H1 (cell line): ENCODE results near the gene MDM1. TPM values are rescaled to one million over a fixed set of nuclear protein-coding genes. Genes with fewer than 3 reads are reported as not detected.

Experiments used
- CTCF ChIA-PET: fragments of 300-600 bp; sonication (Branson Sonifier 250); formaldehyde crosslinking; loops from one replicate; lab custom pipeline; 2021; ENCODE audit not compliant: partially characterized antibody; lab: Charles Lee
- POLR2A ChIA-PET: fragments of 300-600 bp; sonication (Branson Sonifier 250); formaldehyde crosslinking; loops from one replicate; lab custom pipeline; 2021; ENCODE audit warnings: inconsistent platforms; ENCODE audit not compliant: partially characterized antibody; lab: Charles Lee
- DNase-seq, 2 experiments: peaks; one replicate each; pipeline versions ENCODE4 v3.0.0 to v3.0.0-alpha.2; 2010 to 2022; ENCODE audit warnings: low spot score in 2 of 2, low read depth in 1 of 2, mixed read lengths in 1 of 2
- FAIRE-seq: peaks from 2 replicates; lab custom pipeline; 2011; peaks lifted over from hg19 to GRCh38; lab: Jason Lieb, UNC
- H2AFZ ChIP-seq: 2 replicates; pipeline ENCODE4 v1.8.1; 2012; ENCODE audit warnings: low read length, inconsistent platforms
- H2AK5ac ChIP-seq: 2 replicates; pipeline ENCODE4 v1.6.1; 2013; ENCODE audit warnings: low read depth, low read length
- H2BK120ac ChIP-seq: replicated peaks from 2 replicates; pipeline ENCODE3; 2013; ENCODE audit warnings: low read depth, low read length, inconsistent platforms
- H2BK12ac ChIP-seq: 2 replicates; pipeline ENCODE4 v1.6.1; 2013; ENCODE audit warnings: low read depth, low read length
- H2BK15ac ChIP-seq: 2 replicates; pipeline ENCODE4 v1.6.1; 2013; ENCODE audit warnings: low read length
- H2BK20ac ChIP-seq: 2 replicates; pipeline ENCODE4 v1.6.1; 2013; ENCODE audit warnings: low read length
- H2BK5ac ChIP-seq: 2 replicates; pipeline ENCODE4 v1.6.1; 2013; ENCODE audit warnings: low read depth, low read length
- H3K14ac ChIP-seq: 2 replicates; pipeline ENCODE4 v1.6.1; 2013; ENCODE audit warnings: inconsistent platforms; ENCODE audit not compliant: insufficient read length
- H3K18ac ChIP-seq: 2 replicates; pipeline ENCODE4 v1.6.1; 2013; ENCODE audit warnings: low read length; ENCODE audit errors: extremely low read depth
- H3K23ac ChIP-seq: 2 replicates; pipeline ENCODE4 v1.6.1; 2013; ENCODE audit warnings: inconsistent platforms; ENCODE audit not compliant: insufficient read length
- H3K23me2 ChIP-seq: 2 replicates; pipeline ENCODE4 v1.6.1; 2013; ENCODE audit warnings: low read depth, low read length
- H3K27ac ChIP-seq: 2 replicates; pipeline ENCODE4 v1.6.1; 2011; ENCODE audit warnings: low read depth, low read length, inconsistent platforms
- H3K27me3 ChIP-seq, 4 experiments: replicated peaks in 1 of 4; 1 replicate in 1 of 4; 2 replicates in 3 of 4; pipeline versions ENCODE4 v1.6.1 to v1.8.1; 2011 to 2013; ENCODE audit warnings: low read length in 3 of 4, mild to moderate bottlenecking in 3 of 4, inconsistent platforms in 2 of 4, mixed read lengths in 2 of 4, moderate library complexity in 1 of 4; ENCODE audit not compliant: control insufficient read depth in 3 of 4, insufficient read depth in 3 of 4; ENCODE audit errors: extremely low read depth in 1 of 4
- H3K36me3 ChIP-seq, 4 experiments: 2 replicates each; pipeline versions ENCODE4 v1.6.1 to v1.8.1; 2011 to 2013; ENCODE audit warnings: mild to moderate bottlenecking in 4 of 4, low read length in 3 of 4, moderate library complexity in 2 of 4, control low read depth in 1 of 4, inconsistent platforms in 1 of 4; ENCODE audit not compliant: insufficient read depth in 4 of 4, control insufficient read depth in 2 of 4
- H3K4ac ChIP-seq: replicated peaks from 2 replicates; pipeline ENCODE3; 2013; ENCODE audit warnings: low read length, low read depth, mixed read lengths, inconsistent platforms; ENCODE audit not compliant: insufficient read length
- H3K4me1 ChIP-seq, 4 experiments: replicated peaks in 1 of 4; 1 replicate in 1 of 4; 2 replicates in 3 of 4; pipeline versions ENCODE4 v1.6.1 to v1.8.1; 2011 to 2013; ENCODE audit warnings: low read length in 3 of 4, inconsistent platforms in 2 of 4, mixed read lengths in 1 of 4; ENCODE audit not compliant: insufficient read depth in 4 of 4, control insufficient read depth in 3 of 4
- H3K4me2 ChIP-seq, 2 experiments: 2 replicates each; pipeline versions ENCODE4 v1.6.1 to v1.8.1; 2011 to 2013; ENCODE audit warnings: low read depth in 2 of 2, low read length in 2 of 2, control low read depth in 1 of 2, inconsistent platforms in 1 of 2, mild to moderate bottlenecking in 1 of 2; ENCODE audit not compliant: insufficient read depth in 1 of 2
- H3K4me3 ChIP-seq, 4 experiments: fragments of 200-600, 300-600 bp in 1 of 4; sonication (generic), shearing (Covaris generic), sonication (Bioruptor Twin) in 1 of 4; 2 replicates each; pipeline versions ENCODE4 v1.5.1 to v1.8.1; 2011 to 2016; ENCODE audit warnings: low read length in 4 of 4, low read depth in 3 of 4, control low read depth in 2 of 4, inconsistent platforms in 2 of 4, mild to moderate bottlenecking in 2 of 4, mixed read lengths in 1 of 4, moderate library complexity in 1 of 4; ENCODE audit not compliant: insufficient read depth in 2 of 4; ENCODE audit errors: extremely low read depth in 1 of 4
- H3K56ac ChIP-seq: replicated peaks from 2 replicates; pipeline ENCODE3; 2013; ENCODE audit warnings: low read depth, mild to moderate bottlenecking, mixed read lengths, low read length, inconsistent platforms; ENCODE audit not compliant: insufficient read length
- H3K79me1 ChIP-seq: 2 replicates; pipeline ENCODE4 v1.6.1; 2013; ENCODE audit warnings: low read depth, low read length, control low read depth
- H3K79me2 ChIP-seq, 2 experiments: 2 replicates each; pipeline versions ENCODE4 v1.6.1 to v1.8.1; 2012 to 2013; ENCODE audit warnings: low read length in 2 of 2, mild to moderate bottlenecking in 2 of 2, inconsistent platforms in 1 of 2; ENCODE audit not compliant: insufficient read depth in 2 of 2, control insufficient read depth in 1 of 2
- H3K9ac ChIP-seq, 4 experiments: replicated peaks in 1 of 4; 1 replicate in 1 of 4; 2 replicates in 3 of 4; pipeline versions ENCODE4 v1.6.1 to v1.8.1; 2011 to 2013; ENCODE audit warnings: low read depth in 3 of 4, low read length in 3 of 4, control low read depth in 2 of 4, mild to moderate bottlenecking in 2 of 4, moderate library complexity in 2 of 4, inconsistent platforms in 1 of 4; ENCODE audit errors: extremely low read depth in 1 of 4
- H3K9me3 ChIP-seq, 2 experiments: 2 replicates each; pipeline versions ENCODE4 v1.6.1 to v1.8.1; 2012 to 2013; ENCODE audit warnings: mild to moderate bottlenecking in 2 of 2, moderate library complexity in 2 of 2, control low read depth in 1 of 2, inconsistent platforms in 1 of 2, low read depth in 1 of 2, low read length in 1 of 2, mixed read lengths in 1 of 2; ENCODE audit not compliant: insufficient read depth in 2 of 2
- H4K20me1 ChIP-seq, 2 experiments: replicated peaks in 1 of 2; 2 replicates each; pipeline versions ENCODE3 to v1.8.1; 2011 to 2013; ENCODE audit warnings: inconsistent platforms in 2 of 2, low read length in 2 of 2, mild to moderate bottlenecking in 1 of 2; ENCODE audit not compliant: insufficient read depth in 2 of 2, control insufficient read depth in 1 of 2
- H4K5ac ChIP-seq: 2 replicates; pipeline ENCODE4 v1.6.1; 2013; ENCODE audit warnings: low read length, low read depth, mixed read lengths, inconsistent platforms; ENCODE audit not compliant: insufficient read length
- H4K8ac ChIP-seq: 2 replicates; pipeline ENCODE4 v1.8.0; 2013; ENCODE audit warnings: mild to moderate bottlenecking, moderate library complexity, low read length, inconsistent platforms; ENCODE audit not compliant: insufficient read depth; ENCODE audit errors: extremely low read depth
- H4K91ac ChIP-seq: replicated peaks from 2 replicates; pipeline ENCODE3; 2013; ENCODE audit warnings: low read length, mixed read lengths, inconsistent platforms; ENCODE audit not compliant: insufficient read length
- ATF2 ChIP-seq: IDR thresholded peaks from 2 replicates; pipeline ENCODE4 v1.6.1; 2012; ENCODE audit warnings: low read length, inconsistent platforms
- CBX8 ChIP-seq: fragments of 300-800, 300-1000 bp; sonication (generic); IDR thresholded peaks from 2 replicates; pipeline ENCODE4 v1.7.1; 2016; ENCODE audit warnings: low read depth, low read length, borderline replicate concordance
- JUND ChIP-seq: IDR thresholded peaks from 2 replicates; pipeline ENCODE4 v1.6.1; 2011; ENCODE audit warnings: mild to moderate bottlenecking, improper control_type of control experiment, low read length
- MAX ChIP-seq: IDR thresholded peaks from 2 replicates; pipeline ENCODE4 v1.6.1; 2012; ENCODE audit warnings: inconsistent platforms
- PHF8 ChIP-seq: fragments of 200-600 bp; sonication (generic); conservative IDR thresholded peaks from 2 replicates; pipeline ENCODE4 v1.7.1; 2012; ENCODE audit warnings: low read depth, mild to moderate bottlenecking, inconsistent platforms, low read length, moderate library complexity
- WGBS, 2 experiments: shearing (Covaris generic) in 1 of 2; methylation state at CpG; one replicate each; pipeline versions ENCODE4 v1.1.6 to v1.1.7; 2013 to 2015; ENCODE audit warnings: low lambda C conversion rate in 2 of 2, mixed read lengths in 2 of 2, inconsistent platforms in 1 of 2, low coverage in 1 of 2, missing lambda C conversion rate in 1 of 2; ENCODE audit not compliant: insufficient replicate concordance in 2 of 2, insufficient coverage in 1 of 2, insufficient read length in 1 of 2; ENCODE audit errors: extremely low coverage in 1 of 2, missing lambda C conversion rate in 1 of 2; 5-methylcytosine and 5-hydroxymethylcytosine counted together
- polyA plus RNA-seq, 7 experiments: library from polyadenylated mRNA; depleted of rRNA in 3 of 7; stranded (reverse) in 5 of 7; unstranded in 2 of 7; fragments of >200 nt in 5 of 7; fragments of 200-250 nt in 2 of 7; gene quantifications; 1 replicate in 5 of 7; 2 replicates in 1 of 7; 4 replicates in 1 of 7; pipeline versions ENCODE4 v1.2.1 to v1.2.3, GENCODE V29; 2011 to 2013; ENCODE audit warnings: missing spikeins in 2 of 7, mixed read lengths in 2 of 7
- total RNA-seq: library from RNA; stranded (reverse); fragmentation: NEBNext Ultra II Directional; extraction: Animal tissue kit (Norgen Biotek cat#: 25700); gene quantifications from 2 replicates; pipeline ENCODE4 v1.2.1, GENCODE V29; 2021

The MDM1 gene
- total and polyA plus RNA-seq, 2 of the 8 experiments (the other 6 are each of a cell fraction or from before 2014, with no cell fraction given): 3.1 to 10.7 TPM

GRCh38 chr12:68340404-68341270, 8.5 kb upstream of the MDM1 start:
- H4K20me1 ChIP-seq: no peaks in the 10 kb centered on the region

More at GRCh38 chr12:68340404-68341270, 8.5 kb upstream of the MDM1 start:
- no peak overlapping the region for H2AK5ac ChIP-seq
- no peak for DNase-seq
- no peak overlapping the region for H3K18ac ChIP-seq
- H2AFZ ChIP-seq: no peak overlapping the region; the same call in 1 of the 2 replicates
- H3K23me2 ChIP-seq: no peaks in the 10 kb centered on the region
- no peak overlapping the region for H3K4me3 ChIP-seq
- ChIA-PET POLR2A (interaction anchor here (1.2 kb wide), 1 partner anchor 406 kb away, joined by 3 read pairs; the partner anchor contains the start of gene SLC35E3), CTCF (interaction anchor here (1.1 to 1.9 kb wide), 2 partner anchors 112 to 118 kb away, joined by 3 to 9 read pairs; no protein-coding TSS in a partner anchor)
- H3K36me3 ChIP-seq: no peaks in the 10 kb centered on the region
- TF ChIP-seq CBX8 (no peak), MAX (no peak), ATF2 (no peak), JUND (no peak), PHF8 (no peak)
- no peak overlapping the region for H2BK15ac ChIP-seq
- no peak overlapping the region for H4K91ac ChIP-seq
- no peak overlapping the region for H3K14ac ChIP-seq
- no peak overlapping the region for H3K56ac ChIP-seq
- peaks cover 0 to 2% (median 0%) of the 10 kb centered on the region in 4 experiments; a peak in 1 of 7 replicates for H3K27me3 ChIP-seq
- H3K4me1 ChIP-seq: peaks cover 0 to 5% (median 3%) of the 10 kb centered on the region in 4 experiments; a peak in 4 of 7 replicates
- WGBS, 2 experiments: 86% methylated on average over 8 of the region's 8 CpGs; no CpG with 5 or more reads in 1 of the 2 experiments
- no peak overlapping the region for H2BK120ac ChIP-seq
- no peak overlapping the region for H2BK5ac ChIP-seq
- no peak overlapping the region for H3K23ac ChIP-seq
- H3K4ac ChIP-seq: no peak overlapping the region
- no peak overlapping the region for H2BK12ac ChIP-seq
- FAIRE-seq: no peak
- H3K79me1 ChIP-seq: no peaks in the 10 kb centered on the region
- H3K4me2 ChIP-seq: no peak overlapping the region
- no peak overlapping the region for H3K27ac ChIP-seq
- no peaks in the 10 kb centered on the region for H3K79me2 ChIP-seq
- no peak overlapping the region for H4K5ac ChIP-seq
- no peak overlapping the region for H4K8ac ChIP-seq
- no peak overlapping the region for H2BK20ac ChIP-seq
- no peaks in the 10 kb centered on the region for H3K9me3 ChIP-seq
- H3K9ac ChIP-seq: no peak overlapping the region
